M059J (cell line): Measurements from ENCODE around the gene GALM. TPM values are rescaled to one million over a fixed set of nuclear protein-coding genes. Genes with fewer than 3 reads are reported as not detected.
A peak's percentile ranks its signal among the peaks of the same experiment; 100 is the strongest.

Source experiments
- DNase-seq: peaks from one replicate; pipeline ENCODE4 v3.0.0-alpha.2; 2012; ENCODE audit warnings: low read depth
- total RNA-seq: library from RNA; depleted of rRNA; stranded (reverse); fragments of >200 nt; shearing (Covaris generic); gene quantifications from 2 replicates; pipeline ENCODE4 v1.2.3, GENCODE V29; 2014; rRNA removed

Gene GALM
- total RNA-seq, 1 experiment from 2014 or later: 3.7 TPM

- no peak for DNase-seq
Measured at GRCh38 chr2:38765551-38765950, 99.6 kb downstream of the GALM start.

- DNase-seq: peak; percentile 87
Measured at GRCh38 chr2:38771632-38772031, 105.7 kb downstream of the GALM start.

- no peak for DNase-seq
Measured at GRCh38 chr2:38775097-38775920, 109.4 kb downstream of the GALM start.

- DNase-seq: no peak
Measured at GRCh38 chr2:38775921-38776225, 110.0 kb downstream of the GALM start.

- no peak for DNase-seq
Measured at GRCh38 chr2:38776531-38776930, 110.6 kb downstream of the GALM start.

DNA sequence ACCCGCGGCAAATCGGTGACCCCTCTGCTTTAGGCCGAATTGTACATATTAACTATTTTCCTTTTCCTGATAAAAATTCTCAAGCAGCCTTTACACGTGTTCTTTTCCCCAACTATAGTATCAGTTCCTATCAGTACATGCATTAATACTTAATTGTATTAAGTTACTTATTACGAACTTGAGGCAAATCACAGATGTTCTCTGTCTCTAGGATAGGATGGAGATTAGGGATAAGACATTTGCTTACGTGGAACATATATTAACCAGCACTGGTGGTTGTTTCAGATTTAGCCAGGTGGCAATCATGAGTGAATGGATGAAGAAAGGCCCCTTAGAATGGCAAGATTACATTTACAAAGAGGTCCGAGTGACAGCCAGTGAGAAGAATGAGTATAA, 112.8 kb downstream of the GALM start:
- DNase-seq: no peak

DNA sequence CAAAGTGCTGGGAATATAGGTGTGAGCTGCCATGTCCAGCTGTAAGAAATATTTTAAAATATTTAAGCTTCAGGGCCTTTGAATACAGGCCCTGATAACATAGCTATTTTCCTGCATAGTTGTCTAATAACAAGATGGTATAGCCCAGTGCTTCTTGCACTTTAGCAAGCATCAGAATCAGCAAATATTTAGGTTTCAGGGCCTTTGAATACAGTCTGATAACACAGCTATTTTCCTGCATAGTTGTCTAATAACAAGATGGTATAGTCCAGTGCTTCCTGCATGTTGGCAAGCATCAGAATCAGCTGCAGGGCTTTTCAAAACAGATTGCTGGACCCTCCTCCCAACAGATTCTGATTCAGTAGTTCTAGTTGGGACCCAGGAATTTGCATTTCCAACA, 117.7 kb downstream of the GALM start:
- DNase-seq: no peak

Other genes with a start within 250 kb of the GALM start
- 30.7 and 42.8 TPM in 2 replicates for gene HNRNPLL, start 63.2 kb upstream of the GALM start, total RNA-seq
- 158 and 243 TPM in 2 replicates for gene SRSF7, start 85.2 kb downstream of the GALM start, total RNA-seq
- gene GEMIN6, start 112.1 kb downstream of the GALM start, total RNA-seq: 20.5 and 20.7 TPM in 2 replicates
- 5.6 and 12.3 TPM in 2 replicates for gene DHX57, start 209.8 kb downstream of the GALM start, total RNA-seq
- gene MORN2, start 209.9 kb downstream of the GALM start, total RNA-seq: 30.6 and 34.7 TPM in 2 replicates
- gene ARHGEF33, start 223.8 kb downstream of the GALM start, total RNA-seq: 0.02 TPM in 1 of 2 replicates, not detected in the other